GM12891 (cell line): ENCODE measurements around the gene ITPA.

Source experiments
- PAX5 ChIP-seq: IDR thresholded peaks from 2 replicates; pipeline ENCODE4 v1.6.1; 2011; ENCODE audit warnings: low read length, moderate library complexity, mild to moderate bottlenecking; ENCODE audit not compliant: insufficient read depth, severe bottlenecking
- POLR2A ChIP-seq: IDR thresholded peaks from 2 replicates; pipeline ENCODE4 v1.6.1; 2011; ENCODE audit warnings: low read depth, low read length, control low read depth
- POLR2AphosphoS5 ChIP-seq: IDR thresholded peaks from 2 replicates; pipeline ENCODE4 v1.6.1; 2011; ENCODE audit warnings: low read depth, low read length, control low read depth
- TAF1 ChIP-seq: IDR thresholded peaks from 2 replicates; pipeline ENCODE4 v1.6.1; 2011; ENCODE audit warnings: low read depth, low read length, control low read depth

DNA sequence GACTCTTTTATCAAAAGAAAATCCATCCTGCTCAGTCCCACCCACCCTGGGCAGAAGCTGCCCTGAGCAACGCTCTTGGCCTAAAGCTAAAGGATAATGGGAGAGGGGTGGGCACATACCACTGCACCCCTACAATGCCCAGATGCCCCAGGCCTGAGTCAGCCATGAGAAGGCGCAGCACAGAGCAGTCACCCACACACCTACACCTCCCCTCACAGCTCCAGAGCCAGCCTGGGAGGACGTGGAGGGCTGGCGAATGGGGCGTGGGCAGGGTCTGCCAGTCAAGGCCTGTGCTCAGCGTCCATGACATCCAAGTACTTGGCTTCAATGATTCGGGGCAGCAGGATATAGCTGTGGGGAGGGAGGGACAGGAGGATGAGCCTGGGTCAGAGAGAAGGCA, 18.2 kb downstream of the ITPA start:
- no peak for TF ChIP-seq POLR2AphosphoS5
- no peak for TF ChIP-seq POLR2A
- TF ChIP-seq TAF1 = no peak
- TF ChIP-seq PAX5 = no peak
